Measurements from ENCODE around the gene CCSER2. TPM values are rescaled to one million over a fixed set of nuclear protein-coding genes. Genes with fewer than 3 reads are reported as not detected.

The CCSER2 gene
- total and polyA plus RNA-seq, 12 donors, result 8.3 to 63.9 (median 38.1) TPM

- TF ChIP-seq CTCF (IDR thresholded peaks at IDR 0.05) (no peak), POLR2A (IDR thresholded peaks at IDR 0.05) (no peak)
- H3K36me3 ChIP-seq (replicated peaks in 1 of 2), result no peaks in the 10 kb centered on the region
- H3K27ac ChIP-seq, result no peak overlapping the region
- no peak overlapping the region for H3K4me3 ChIP-seq
- no peaks in the 10 kb centered on the region for H3K9me3 ChIP-seq (replicated peaks in 1 of 3)
- no peak for DNase-seq
- WGBS, 4 donors, result 88 to 92% (median 88%) methylated on average over 4 of the region's 4 CpGs
- peaks cover 0 to 21% of the 10 kb centered on the region in 2 donors for H3K4me1 ChIP-seq (replicated peaks in 1 of 2)
- no peaks in the 10 kb centered on the region for H3K27me3 ChIP-seq
- intact Hi-C loops (cut with DNase I), result no loop called here
These were observed 26.2 kb downstream of the CCSER2 start for GRCh38 chr10:84354623-84355022.

GRCh38 chr10:84355106-84355505 is 26.7 kb downstream of the CCSER2 start:
- intact Hi-C loops (cut with DNase I), result no loop called here
- Histone ChIP-seq H3K4me3 (no peak overlapping the region), H3K9me3 (replicated peaks in 1 of 3) (no peaks in the 10 kb centered on the region), H3K27ac (no peak overlapping the region), H3K36me3 (replicated peaks in 1 of 2) (no peaks in the 10 kb centered on the region), H3K27me3 (no peaks in the 10 kb centered on the region), H3K4me1 (replicated peaks in 1 of 2) (peaks cover 0 to 21% of the 10 kb centered on the region in 2 donors)
- DNase-seq, result no peak
- 87 to 95% (median 92%) methylated on average over 2 of the region's 2 CpGs for WGBS, 4 donors
- TF ChIP-seq CTCF (IDR thresholded peaks at IDR 0.05) (no peak), POLR2A (IDR thresholded peaks at IDR 0.05) (no peak)

- WGBS, 4 donors, result 60 to 75% (median 70%) methylated on average over 2 of the region's 2 CpGs
- Histone ChIP-seq H3K9me3 (replicated peaks in 1 of 3) (no peaks in the 10 kb centered on the region), H3K27ac (no peak overlapping the region), H3K27me3 (no peaks in the 10 kb centered on the region), H3K36me3 (replicated peaks in 1 of 2) (no peaks in the 10 kb centered on the region), H3K4me1 (replicated peaks in 1 of 2) (peaks cover 0 to 34% of the 10 kb centered on the region in 2 donors), H3K4me3 (no peak overlapping the region)
- intact Hi-C loops (cut with DNase I), result no loop called here
- no peak for DNase-seq
- TF ChIP-seq CTCF (IDR thresholded peaks at IDR 0.05) (no peak), POLR2A (IDR thresholded peaks at IDR 0.05) (no peak)
These were observed 28.5 kb downstream of the CCSER2 start for GRCh38 chr10:84356928-84357327.

- no peak overlapping the region for H3K27ac ChIP-seq
- intact Hi-C loops (cut with DNase I), result no loop called here
- no peak for TF ChIP-seq CTCF (IDR thresholded peaks at IDR 0.05)
- no peak for TF ChIP-seq POLR2A (IDR thresholded peaks at IDR 0.05)
- no peak for DNase-seq
- no peaks in the 10 kb centered on the region for H3K9me3 ChIP-seq (replicated peaks in 1 of 3)
- no peak overlapping the region for H3K4me3 ChIP-seq
- H3K36me3 ChIP-seq (replicated peaks in 1 of 2), result no peaks in the 10 kb centered on the region
- peaks cover 0 to 43% of the 10 kb centered on the region in 2 donors for H3K4me1 ChIP-seq (replicated peaks in 1 of 2)
- WGBS, 4 donors, result 88 to 97% (median 95%) methylated on average over 1 of the region's 1 CpG
- no peaks in the 10 kb centered on the region for H3K27me3 ChIP-seq
These were observed 30.4 kb downstream of the CCSER2 start for GRCh38 chr10:84358743-84359142.

Data from adrenal gland (tissue), 12 donors.